ENCODE measurements around the gene HNRNPA3.
"Not testable (repeated sequence)": the region's sequence is repeated elsewhere in the genome, so short reads cannot be mapped to it uniquely, and the experiment has no call there.

HNRNPA3 gene

GRCh38 chr2:177179671-177180070 lies 32.9 kb upstream of the HNRNPA3 start:
- not testable (repeated sequence) for H4K12ac ChIP-seq (ENCODE audit: low read depth, low read length); H3K27ac ChIP-seq (ENCODE audit: low read depth, low read length); H3K4ac ChIP-seq (ENCODE audit: low read depth, low read length); H3K4me1 ChIP-seq (ENCODE audit: control insufficient read depth in 1 of 2, insufficient read depth in 2 of 2, low read length in 2 of 2); H3K18ac ChIP-seq (ENCODE audit: low read length); H3K9me3 ChIP-seq (ENCODE audit: insufficient read depth, low read depth, low read length); H3K79me2 ChIP-seq (ENCODE audit: control insufficient read depth, insufficient read depth, low read length, poor library complexity); H4K8ac ChIP-seq (ENCODE audit: low read depth, low read length); H4K91ac ChIP-seq (ENCODE audit: low read depth, low read length); H2BK5ac ChIP-seq (ENCODE audit: low read depth, low read length, poor library complexity); H3K4me3 ChIP-seq (ENCODE audit: low read depth, low read length); H2AFZ ChIP-seq (ENCODE audit: insufficient read depth, low read length, poor library complexity); DNase-seq; H3K4me2 ChIP-seq (ENCODE audit: low read length); H3K23ac ChIP-seq (ENCODE audit: low read length); H3K79me1 ChIP-seq (ENCODE audit: low read length); H2BK120ac ChIP-seq (ENCODE audit: insufficient read depth, low read length, poor library complexity); H2AK5ac ChIP-seq (ENCODE audit: low read length); H3K36me3 ChIP-seq (ENCODE audit: control insufficient read depth in 1 of 2, insufficient read depth in 2 of 2, low read length in 2 of 2); H3K9ac ChIP-seq (ENCODE audit: low read length); H3K14ac ChIP-seq (ENCODE audit: low read length); H2BK12ac ChIP-seq (ENCODE audit: low read length); H3K27me3 ChIP-seq (ENCODE audit: insufficient read depth, low read length)

GRCh38 chr2:177180269-177181000 lies 32.2 kb upstream of the HNRNPA3 start:
- no peaks in the 10 kb centered on the region for H3K79me2 ChIP-seq (ENCODE audit: control insufficient read depth, insufficient read depth, low read length, poor library complexity)
- H3K23ac ChIP-seq (ENCODE audit: low read length), result no peak overlapping the region
- no peak overlapping the region for H3K18ac ChIP-seq (ENCODE audit: low read length)
- H2BK12ac ChIP-seq (ENCODE audit: low read length), result no peak overlapping the region
- no peak overlapping the region for H4K12ac ChIP-seq (ENCODE audit: low read depth, low read length)
- H2AFZ ChIP-seq (ENCODE audit: insufficient read depth, low read length, poor library complexity), result no peak overlapping the region
- H2AK5ac ChIP-seq (ENCODE audit: low read length), result no peak overlapping the region
- no peak overlapping the region for H2BK5ac ChIP-seq (ENCODE audit: low read depth, low read length, poor library complexity)
- no peak overlapping the region for H3K4ac ChIP-seq (ENCODE audit: low read depth, low read length)
- no peaks in the 10 kb centered on the region for H3K27me3 ChIP-seq (ENCODE audit: insufficient read depth, low read length)
- peaks cover 4% of the 10 kb centered on the region for H3K79me1 ChIP-seq (ENCODE audit: low read length)
- H3K27ac ChIP-seq (ENCODE audit: low read depth, low read length), result no peak overlapping the region
- no peak overlapping the region for H3K14ac ChIP-seq (ENCODE audit: low read length)
- WGBS (ENCODE audit: extremely low coverage, insufficient coverage, insufficient read length), result no CpG with 5 or more reads among the region's 5 CpGs
- peaks cover 6 to 7% of the 10 kb centered on the region in 2 experiments for H3K4me1 ChIP-seq (ENCODE audit: control insufficient read depth in 1 of 2, insufficient read depth in 2 of 2, low read length in 2 of 2)
- H4K91ac ChIP-seq (ENCODE audit: low read depth, low read length), result no peak overlapping the region
- no peaks in the 10 kb centered on the region for H3K9me3 ChIP-seq (ENCODE audit: insufficient read depth, low read depth, low read length)
- DNase-seq, result no peak
- no peak overlapping the region for H2BK120ac ChIP-seq (ENCODE audit: insufficient read depth, low read length, poor library complexity)
- no peak overlapping the region for H3K9ac ChIP-seq (ENCODE audit: low read length)
- no peaks in the 10 kb centered on the region for H3K36me3 ChIP-seq (ENCODE audit: control insufficient read depth in 1 of 2, insufficient read depth in 2 of 2, low read length in 2 of 2)
- no peak overlapping the region for H3K4me3 ChIP-seq (ENCODE audit: low read depth, low read length)
- H3K4me2 ChIP-seq (ENCODE audit: low read length), result no peak overlapping the region
- H4K8ac ChIP-seq (ENCODE audit: low read depth, low read length), result no peak overlapping the region

GRCh38 chr2:177183860-177184259 lies 28.7 kb upstream of the HNRNPA3 start:
- Histone ChIP-seq H3K23ac (ENCODE audit: low read length) (no peak overlapping the region), H4K8ac (ENCODE audit: low read depth, low read length) (no peak overlapping the region), H3K9ac (ENCODE audit: low read length) (no peak overlapping the region), H3K79me2 (ENCODE audit: control insufficient read depth, insufficient read depth, low read length, poor library complexity) (no peaks in the 10 kb centered on the region), H3K18ac (ENCODE audit: low read length) (no peak overlapping the region), H3K4me3 (ENCODE audit: low read depth, low read length) (no peak overlapping the region), H4K12ac (ENCODE audit: low read depth, low read length) (no peak overlapping the region), H2AFZ (ENCODE audit: insufficient read depth, low read length, poor library complexity) (no peak overlapping the region), H4K91ac (ENCODE audit: low read depth, low read length) (no peak overlapping the region), H3K4me2 (ENCODE audit: low read length) (no peak overlapping the region), H2AK5ac (ENCODE audit: low read length) (no peak overlapping the region), H2BK120ac (ENCODE audit: insufficient read depth, low read length, poor library complexity) (no peak overlapping the region), H3K4ac (ENCODE audit: low read depth, low read length) (no peak overlapping the region), H3K27me3 (ENCODE audit: insufficient read depth, low read length) (no peaks in the 10 kb centered on the region), H3K27ac (ENCODE audit: low read depth, low read length) (no peak overlapping the region), H3K36me3 (ENCODE audit: control insufficient read depth in 1 of 2, insufficient read depth in 2 of 2, low read length in 2 of 2) (no peaks in the 10 kb centered on the region), H3K14ac (ENCODE audit: low read length) (no peak overlapping the region), H2BK5ac (ENCODE audit: low read depth, low read length, poor library complexity) (no peak overlapping the region), H3K79me1 (ENCODE audit: low read length) (no peaks in the 10 kb centered on the region), H3K4me1 (ENCODE audit: control insufficient read depth in 1 of 2, insufficient read depth in 2 of 2, low read length in 2 of 2) (peaks cover 5 to 6% of the 10 kb centered on the region in 2 experiments), H3K9me3 (ENCODE audit: insufficient read depth, low read depth, low read length) (no peaks in the 10 kb centered on the region), H2BK12ac (ENCODE audit: low read length) (no peak overlapping the region)
- peak in 1 of 2 donors; percentile 36 for DNase-seq

- Histone ChIP-seq H2BK120ac (ENCODE audit: insufficient read depth, low read length, poor library complexity) (no peak overlapping the region), H2AK5ac (ENCODE audit: low read length) (no peak overlapping the region), H3K27ac (ENCODE audit: low read depth, low read length) (no peak overlapping the region), H2BK12ac (ENCODE audit: low read length) (no peak overlapping the region), H3K79me2 (ENCODE audit: control insufficient read depth, insufficient read depth, low read length, poor library complexity) (no peaks in the 10 kb centered on the region), H3K14ac (ENCODE audit: low read length) (no peak overlapping the region), H3K36me3 (ENCODE audit: control insufficient read depth in 1 of 2, insufficient read depth in 2 of 2, low read length in 2 of 2) (no peaks in the 10 kb centered on the region), H3K4me3 (ENCODE audit: low read depth, low read length) (no peak overlapping the region), H2BK5ac (ENCODE audit: low read depth, low read length, poor library complexity) (no peak overlapping the region), H4K12ac (ENCODE audit: low read depth, low read length) (no peak overlapping the region), H2AFZ (ENCODE audit: insufficient read depth, low read length, poor library complexity) (no peak overlapping the region), H3K4ac (ENCODE audit: low read depth, low read length) (no peak overlapping the region), H3K9me3 (ENCODE audit: insufficient read depth, low read depth, low read length) (no peaks in the 10 kb centered on the region), H3K4me2 (ENCODE audit: low read length) (no peak overlapping the region), H3K4me1 (ENCODE audit: control insufficient read depth in 1 of 2, insufficient read depth in 2 of 2, low read length in 2 of 2) (peaks cover 5 to 6% of the 10 kb centered on the region in 2 experiments), H3K23ac (ENCODE audit: low read length) (no peak overlapping the region), H4K91ac (ENCODE audit: low read depth, low read length) (no peak overlapping the region), H4K8ac (ENCODE audit: low read depth, low read length) (no peak overlapping the region), H3K18ac (ENCODE audit: low read length) (no peak overlapping the region), H3K79me1 (ENCODE audit: low read length) (no peaks in the 10 kb centered on the region), H3K9ac (ENCODE audit: low read length) (no peak overlapping the region), H3K27me3 (ENCODE audit: insufficient read depth, low read length) (no peaks in the 10 kb centered on the region)
- WGBS (ENCODE audit: extremely low coverage, insufficient coverage, insufficient read length), result no CpG with 5 or more reads among the region's 1 CpG
- no peak for DNase-seq
Measured at GRCh38 chr2:177184606-177185005, 28.0 kb upstream of the HNRNPA3 start.

All from trophoblast cell (in vitro differentiated cells and primary cell).